HepG2 (cell line): ENCODE data around the gene PPDPF. TPM values are rescaled to one million over a fixed set of nuclear protein-coding genes. Genes with fewer than 3 reads are reported as not detected.
A peak's percentile ranks its signal among the peaks of the same experiment; 100 is the strongest.

Experiments
- ARID5B ChIP-seq: IDR thresholded peaks from 2 replicates; pipeline ENCODE4 v1.4.0; 2020; ENCODE audit warnings: mild to moderate bottlenecking, missing genetic modification reagents
- CBFB ChIP-seq: sonication (generic); formaldehyde crosslinking; IDR thresholded peaks from 2 replicates; pipeline ENCODE4 v1.4.0; 2020; ENCODE audit warnings: missing genetic modification reagents
- CBX1 ChIP-seq: IDR thresholded peaks from one replicate; pipeline ENCODE4 v1.6.1; 2016; ENCODE audit warnings: antibody characterized with exemption, low read depth
- ELK4 ChIP-seq: sonication (generic); formaldehyde crosslinking; IDR thresholded peaks from 2 replicates; pipeline ENCODE4 v1.9.0; 2021; ENCODE audit warnings: missing genetic modification reagents, borderline replicate concordance
- FLYWCH1 ChIP-seq: sonication (generic); formaldehyde crosslinking; IDR thresholded peaks from 2 replicates; pipeline ENCODE4 v1.8.1; 2023; ENCODE audit warnings: mild to moderate bottlenecking, missing genetic modification reagents
- GRHL1 ChIP-seq: sonication (generic); formaldehyde crosslinking; conservative IDR thresholded peaks from 2 replicates; pipeline ENCODE4 v1.8.0; 2022; ENCODE audit warnings: missing genetic modification reagents
- HOXA5 ChIP-seq: sonication (generic); formaldehyde crosslinking; IDR thresholded peaks from 2 replicates; pipeline ENCODE4 v1.4.0; 2020; ENCODE audit warnings: missing genetic modification reagents
- MED13 ChIP-seq: sonication (generic); formaldehyde crosslinking; IDR thresholded peaks from 2 replicates; pipeline ENCODE4 v1.5.0; 2020; ENCODE audit warnings: missing genetic modification reagents
- MIER2 ChIP-seq: IDR thresholded peaks from 2 replicates; pipeline ENCODE4 v1.6.1; 2016; ENCODE audit warnings: missing biosample characterization, missing genetic modification reagents
- RBM39 ChIP-seq: fragments of 200-400 bp; formaldehyde crosslinking; IDR thresholded peaks from one replicate; pipeline ENCODE4 v1.6.1; 2018; ENCODE audit warnings: antibody characterized with exemption, mild to moderate bottlenecking, low read depth, low read length; ENCODE audit not compliant: poor library complexity, severe bottlenecking
- RORA ChIP-seq: sonication (generic); formaldehyde crosslinking; IDR thresholded peaks from 2 replicates; pipeline ENCODE4 v1.5.0; 2020; ENCODE audit warnings: mild to moderate bottlenecking, missing genetic modification reagents, moderate library complexity
- RXRB ChIP-seq: IDR thresholded peaks from 2 replicates; pipeline ENCODE4 v1.6.1; 2016; ENCODE audit warnings: borderline replicate concordance, missing genetic modification reagents, missing compliant biosample characterization
- SRY ChIP-seq: sonication (generic); formaldehyde crosslinking; IDR thresholded peaks from 2 replicates; pipeline ENCODE4 v1.8.0; 2022; ENCODE audit warnings: mild to moderate bottlenecking, missing genetic modification reagents
- THAP11 ChIP-seq: IDR thresholded peaks from 2 replicates; pipeline ENCODE4 v1.6.1; 2016; ENCODE audit warnings: missing biosample characterization, missing genetic modification reagents
- U2AF1 ChIP-seq: fragments of 200-400 bp; formaldehyde crosslinking; optimal IDR thresholded peaks from 2 replicates; pipeline ENCODE3; 2017; ENCODE audit warnings: mild to moderate bottlenecking, low read depth, low read length
- ZMYM3 ChIP-seq: sonication (generic); formaldehyde crosslinking; IDR thresholded peaks from 2 replicates; pipeline ENCODE4 v1.5.1; 2020; ENCODE audit warnings: mild to moderate bottlenecking, missing genetic modification reagents
- ZNF275 ChIP-seq: sonication (generic); formaldehyde crosslinking; IDR thresholded peaks from 2 replicates; pipeline ENCODE4 v1.8.0; 2022; ENCODE audit warnings: missing genetic modification reagents, mild to moderate bottlenecking, inconsistent platforms, borderline replicate concordance
- ZNF326 ChIP-seq: sonication (generic); formaldehyde crosslinking; IDR thresholded peaks from 2 replicates; pipeline ENCODE4 v1.4.0; 2020; ENCODE audit warnings: missing genetic modification reagents, borderline replicate concordance
- ZNF343 ChIP-seq: sonication (generic); formaldehyde crosslinking; IDR thresholded peaks from 2 replicates; pipeline ENCODE4 v1.4.0; 2020; ENCODE audit warnings: mild to moderate bottlenecking, missing genetic modification reagents
- ZNF530 ChIP-seq: sonication (generic); formaldehyde crosslinking; IDR thresholded peaks from 2 replicates; pipeline ENCODE4 v1.5.0; 2020; ENCODE audit warnings: low read depth, mild to moderate bottlenecking, missing genetic modification reagents
- ZZZ3 ChIP-seq: sonication (generic); formaldehyde crosslinking; IDR thresholded peaks from 2 replicates; pipeline ENCODE4 v1.4.0; 2020; ENCODE audit warnings: missing genetic modification reagents, mild to moderate bottlenecking, borderline replicate concordance
- polyA plus RNA-seq, 8 experiments: library from polyadenylated mRNA; depleted of rRNA in 3 of 8; stranded (reverse) in 7 of 8; unstranded in 1 of 8; fragments of >200 nt; fragmentation: Illumina TruSeq in 4 of 8; extraction: Trizol in 4 of 8; gene quantifications; 2 replicates each; pipeline versions ENCODE4 v1.2.1 to v1.2.3, GENCODE V29; 2011 to 2016; ENCODE audit warnings: low read depth in 4 of 8, missing spikeins in 1 of 8, mixed read lengths in 1 of 8; ENCODE audit not compliant: insufficient read depth in 1 of 8
- total RNA-seq, 5 experiments: library from RNA; depleted of rRNA; stranded (reverse); fragments of >200 nt; fragmentation: Illumina TruSeq; extraction: Trizol; gene quantifications; 2 replicates each; pipeline ENCODE4 v1.2.3, GENCODE V29; 2016; ENCODE audit warnings: low read depth in 1 of 5

The PPDPF gene
- total and polyA plus RNA-seq, 2 of the 13 experiments (the other 11 are each of a cell fraction or from before 2014, with no cell fraction given), result 1.8 to 7.0 TPM

- TF ChIP-seq MIER2 (CRISPR knock-in tag), result 0 out of 2 replicates have a peak, but pooled peaks have one; percentile 29
- TF ChIP-seq U2AF1, result no peak
- TF ChIP-seq HOXA5 (CRISPR knock-in tag), result no peak
- peak; percentile 38; the same call in 1 of the 2 replicates for TF ChIP-seq THAP11 (CRISPR knock-in tag)
- TF ChIP-seq RBM39, result no peak
- peak; percentile 52 for TF ChIP-seq ARID5B (CRISPR knock-in tag)
- 0 out of 2 replicates have a peak, but pooled peaks have one; percentile 41 for TF ChIP-seq RXRB (CRISPR knock-in tag)
- 0 out of 2 replicates have a peak, but pooled peaks have one; percentile 47 for TF ChIP-seq ZMYM3
- peak; percentile 35; the same call in 1 of the 2 replicates for TF ChIP-seq ZNF343
- TF ChIP-seq CBFB (CRISPR knock-in tag), result no peak
- TF ChIP-seq MED13 (CRISPR knock-in tag), result no peak
- no peak for TF ChIP-seq FLYWCH1
- TF ChIP-seq ELK4, result no peak
- no peak for TF ChIP-seq RORA (CRISPR knock-in tag)
- TF ChIP-seq SRY (CRISPR knock-in tag), result peak; percentile 80; the same call in 1 of the 2 replicates
- TF ChIP-seq GRHL1 (CRISPR knock-in tag), result no peak
- no peak for TF ChIP-seq ZZZ3 (CRISPR knock-in tag)
- TF ChIP-seq ZNF530 (CRISPR knock-in tag), result no peak
- no peak for TF ChIP-seq CBX1
- TF ChIP-seq ZNF275 (CRISPR knock-in tag), result no peak
- TF ChIP-seq ZNF326 (CRISPR knock-in tag), result no peak
Measured at GRCh38 chr20:63544241-63544957, 23.8 kb downstream of the PPDPF start (continued).
